Hepatocyte (in vitro differentiated cells): ENCODE measurements around the gene MYO1H.

Experiments used
- EZH2 ChIP-seq: fragments of 200-600 bp; sonication (generic); IDR thresholded peaks from 2 replicates; pipeline ENCODE4 v1.6.1; 2016; ENCODE audit warnings: antibody characterized with exemption, mild to moderate bottlenecking, borderline replicate concordance
- EZH2phosphoT487 ChIP-seq: fragments of 200-600 bp; sonication (generic); IDR thresholded peaks from one replicate; pipeline ENCODE4 v1.6.1; 2018; ENCODE audit warnings: antibody characterized with exemption, mild to moderate bottlenecking, low read depth, moderate library complexity; ENCODE audit not compliant: unreplicated experiment, severe bottlenecking
- TF ChIP-seq, protein P1 (sequence below): fragments of 200-600 bp; sonication (generic); IDR thresholded peaks from 2 replicates; pipeline ENCODE4 v1.5.1; 2016; ENCODE audit warnings: antibody characterized with exemption, mild to moderate bottlenecking; ENCODE audit not compliant: poor library complexity

DNA sequence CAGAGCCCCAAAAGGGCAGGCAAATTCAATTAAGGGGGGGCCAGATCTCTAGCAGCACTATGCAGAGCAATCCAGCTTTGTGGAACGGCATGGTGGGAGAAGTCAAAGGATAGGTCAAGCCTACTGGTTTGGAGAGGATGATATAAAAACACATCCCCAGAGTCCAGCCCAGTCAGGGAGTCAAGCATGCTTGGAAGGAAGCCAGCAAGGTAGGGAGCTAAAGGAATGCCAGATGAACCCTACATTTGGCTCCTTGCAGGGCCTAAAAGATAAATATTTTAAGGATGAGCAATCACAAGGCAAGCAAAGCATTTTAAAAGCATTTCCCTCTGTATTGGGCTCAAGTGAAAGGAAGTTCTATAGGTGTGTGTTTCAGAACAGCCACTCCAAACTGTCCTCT is 108.0 kb downstream of the MYO1H start:
- TF ChIP-seq EZH2phosphoT487 (no peak), EZH2 (no peak)
- TF ChIP-seq, protein P1, sequence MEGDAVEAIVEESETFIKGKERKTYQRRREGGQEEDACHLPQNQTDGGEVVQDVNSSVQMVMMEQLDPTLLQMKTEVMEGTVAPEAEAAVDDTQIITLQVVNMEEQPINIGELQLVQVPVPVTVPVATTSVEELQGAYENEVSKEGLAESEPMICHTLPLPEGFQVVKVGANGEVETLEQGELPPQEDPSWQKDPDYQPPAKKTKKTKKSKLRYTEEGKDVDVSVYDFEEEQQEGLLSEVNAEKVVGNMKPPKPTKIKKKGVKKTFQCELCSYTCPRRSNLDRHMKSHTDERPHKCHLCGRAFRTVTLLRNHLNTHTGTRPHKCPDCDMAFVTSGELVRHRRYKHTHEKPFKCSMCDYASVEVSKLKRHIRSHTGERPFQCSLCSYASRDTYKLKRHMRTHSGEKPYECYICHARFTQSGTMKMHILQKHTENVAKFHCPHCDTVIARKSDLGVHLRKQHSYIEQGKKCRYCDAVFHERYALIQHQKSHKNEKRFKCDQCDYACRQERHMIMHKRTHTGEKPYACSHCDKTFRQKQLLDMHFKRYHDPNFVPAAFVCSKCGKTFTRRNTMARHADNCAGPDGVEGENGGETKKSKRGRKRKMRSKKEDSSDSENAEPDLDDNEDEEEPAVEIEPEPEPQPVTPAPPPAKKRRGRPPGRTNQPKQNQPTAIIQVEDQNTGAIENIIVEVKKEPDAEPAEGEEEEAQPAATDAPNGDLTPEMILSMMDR, result no peak
